ENCODE measurements around the gene MARK3. TPM values are rescaled to one million over a fixed set of nuclear protein-coding genes. Genes with fewer than 3 reads are reported as not detected.

Gene MARK3
- total RNA-seq: 89.6 and 90.6 TPM in 2 replicates

GRCh38 chr14:103385152-103385928 is at the start of gene MARK3:
MARK3 (plus strand) TSS chr14:103385415; CDS start chr14:103386030, 615 bp downstream.
- H3K4me3 Mint-ChIP-seq: peak within 1 kb of the TSS; percentile 99
- peaks cover 4% of the 10 kb centered on the region for H3K36me3 Mint-ChIP-seq (ENCODE audit: low read depth)
- intact Hi-C loops (cut with micrococcal nuclease): loop anchor here (1.0 to 5.0 kb wide), 4 partner anchors 15 to 330 kb away; partner anchors contain the start of genes EIF5, XRCC3 and ZFYVE21
- H3K27ac Mint-ChIP-seq: peak within 1 kb of the TSS; percentile 98
- peaks cover 5% of the 10 kb centered on the region for H3K27me3 Mint-ChIP-seq (ENCODE audit: insufficient read depth)
- no peaks in the 10 kb centered on the region for H3K9me3 Mint-ChIP-seq
- peak; percentile 97 for DNase-seq (ENCODE audit: low spot score)
- H3K4me1 Mint-ChIP-seq (ENCODE audit: low read depth): peaks cover 57% of the 10 kb centered on the region

GRCh38 chr14:103336191-103336590 is 49.0 kb upstream of the MARK3 start:
- intact Hi-C loops (cut with micrococcal nuclease): loop anchor here (5.0 to 10.0 kb wide), 2 partner anchors 166 to 189 kb away; partner anchors contain the start of genes CKB and TRMT61A
- DNase-seq (ENCODE audit: low spot score): no peak
- H3K9me3 Mint-ChIP-seq: no peaks in the 10 kb centered on the region
- H3K27ac Mint-ChIP-seq: peak overlapping the region; percentile 81
- peaks cover 50% of the 10 kb centered on the region for H3K4me1 Mint-ChIP-seq (ENCODE audit: low read depth)
- H3K4me3 Mint-ChIP-seq: peak overlapping the region; percentile 90
- H3K27me3 Mint-ChIP-seq (ENCODE audit: insufficient read depth): peaks cover 3% of the 10 kb centered on the region
- peaks cover 57% of the 10 kb centered on the region for H3K36me3 Mint-ChIP-seq (ENCODE audit: low read depth)

- intact Hi-C loops (cut with micrococcal nuclease): loop anchor here (5.0 to 10.0 kb wide), 2 partner anchors 165 to 187 kb away; partner anchors contain the start of genes CKB and TRMT61A
- DNase-seq (ENCODE audit: low spot score): no peak
- Mint-ChIP-seq H3K27ac (no peak overlapping the region), H3K4me3 (no peak overlapping the region), H3K36me3 (ENCODE audit: low read depth) (peaks cover 67% of the 10 kb centered on the region), H3K27me3 (ENCODE audit: insufficient read depth) (peaks cover 3% of the 10 kb centered on the region), H3K4me1 (ENCODE audit: low read depth) (peaks cover 45% of the 10 kb centered on the region), H3K9me3 (no peaks in the 10 kb centered on the region)
Observed at GRCh38 chr14:103337794-103338193, 47.4 kb upstream of the MARK3 start.

GRCh38 chr14:103339561-103339960 is 45.7 kb upstream of the MARK3 start:
- Mint-ChIP-seq H3K4me3 (no peak overlapping the region), H3K27ac (no peak overlapping the region), H3K4me1 (ENCODE audit: low read depth) (peaks cover 45% of the 10 kb centered on the region), H3K27me3 (ENCODE audit: insufficient read depth) (no peaks in the 10 kb centered on the region), H3K36me3 (ENCODE audit: low read depth) (peaks cover 82% of the 10 kb centered on the region), H3K9me3 (no peaks in the 10 kb centered on the region)
- DNase-seq (ENCODE audit: low spot score): no peak
- intact Hi-C loops (cut with micrococcal nuclease): loop anchor here (5.0 to 10.0 kb wide), 2 partner anchors 163 to 185 kb away; partner anchors contain the start of genes CKB and TRMT61A

GRCh38 chr14:103340480-103341212 is 44.6 kb upstream of the MARK3 start:
- H3K4me1 Mint-ChIP-seq (ENCODE audit: low read depth): peaks cover 39% of the 10 kb centered on the region
- no peak overlapping the region for H3K27ac Mint-ChIP-seq
- peaks cover 79% of the 10 kb centered on the region for H3K36me3 Mint-ChIP-seq (ENCODE audit: low read depth)
- H3K27me3 Mint-ChIP-seq (ENCODE audit: insufficient read depth): no peaks in the 10 kb centered on the region
- intact Hi-C loops (cut with micrococcal nuclease): no loop called here
- no peaks in the 10 kb centered on the region for H3K9me3 Mint-ChIP-seq
- DNase-seq (ENCODE audit: low spot score): no peak
- no peak overlapping the region for H3K4me3 Mint-ChIP-seq

- H3K27ac Mint-ChIP-seq: peak overlapping the region; percentile 9
- no peaks in the 10 kb centered on the region for H3K27me3 Mint-ChIP-seq (ENCODE audit: insufficient read depth)
- H3K4me3 Mint-ChIP-seq: no peak overlapping the region
- intact Hi-C loops (cut with micrococcal nuclease): no loop called here
- H3K36me3 Mint-ChIP-seq (ENCODE audit: low read depth): peaks cover 71% of the 10 kb centered on the region
- no peaks in the 10 kb centered on the region for H3K9me3 Mint-ChIP-seq
- peaks cover 30% of the 10 kb centered on the region for H3K4me1 Mint-ChIP-seq (ENCODE audit: low read depth)
- no peak for DNase-seq (ENCODE audit: low spot score)
Observed at GRCh38 chr14:103341250-103342129, 43.7 kb upstream of the MARK3 start.

GRCh38 chr14:103343164-103343879 is 41.9 kb upstream of the MARK3 start:
- peaks cover 54% of the 10 kb centered on the region for H3K36me3 Mint-ChIP-seq (ENCODE audit: low read depth)
- DNase-seq (ENCODE audit: low spot score): no peak
- H3K4me1 Mint-ChIP-seq (ENCODE audit: low read depth): peaks cover 12% of the 10 kb centered on the region
- intact Hi-C loops (cut with micrococcal nuclease): no loop called here
- no peaks in the 10 kb centered on the region for H3K9me3 Mint-ChIP-seq
- H3K4me3 Mint-ChIP-seq: no peak overlapping the region
- no peaks in the 10 kb centered on the region for H3K27me3 Mint-ChIP-seq (ENCODE audit: insufficient read depth)
- H3K27ac Mint-ChIP-seq: no peak overlapping the region

GRCh38 chr14:103343905-103344797 is 41.1 kb upstream of the MARK3 start:
- Mint-ChIP-seq H3K4me3 (no peak overlapping the region), H3K4me1 (ENCODE audit: low read depth) (peaks cover 7% of the 10 kb centered on the region), H3K9me3 (no peaks in the 10 kb centered on the region), H3K27ac (no peak overlapping the region), H3K27me3 (ENCODE audit: insufficient read depth) (no peaks in the 10 kb centered on the region), H3K36me3 (ENCODE audit: low read depth) (peaks cover 46% of the 10 kb centered on the region)
- intact Hi-C loops (cut with micrococcal nuclease): loop anchor here (1.0 kb wide), 1 partner anchor 9 kb away; no protein-coding TSS in a partner anchor
- DNase-seq (ENCODE audit: low spot score): no peak

GRCh38 chr14:103346286-103346685 is 38.9 kb upstream of the MARK3 start:
- intact Hi-C loops (cut with micrococcal nuclease): no loop called here
- H3K4me3 Mint-ChIP-seq: no peak overlapping the region
- no peaks in the 10 kb centered on the region for H3K27me3 Mint-ChIP-seq (ENCODE audit: insufficient read depth)
- H3K36me3 Mint-ChIP-seq (ENCODE audit: low read depth): peaks cover 30% of the 10 kb centered on the region
- H3K4me1 Mint-ChIP-seq (ENCODE audit: low read depth): no peaks in the 10 kb centered on the region
- no peaks in the 10 kb centered on the region for H3K9me3 Mint-ChIP-seq
- no peak overlapping the region for H3K27ac Mint-ChIP-seq
- DNase-seq (ENCODE audit: low spot score): no peak

GRCh38 chr14:103347091-103347815 is 38.0 kb upstream of the MARK3 start:
- H3K4me3 Mint-ChIP-seq: no peak overlapping the region
- DNase-seq (ENCODE audit: low spot score): no peak
- H3K9me3 Mint-ChIP-seq: no peaks in the 10 kb centered on the region
- peaks cover 21% of the 10 kb centered on the region for H3K36me3 Mint-ChIP-seq (ENCODE audit: low read depth)
- no peak overlapping the region for H3K27ac Mint-ChIP-seq
- intact Hi-C loops (cut with micrococcal nuclease): no loop called here
- no peaks in the 10 kb centered on the region for H3K27me3 Mint-ChIP-seq (ENCODE audit: insufficient read depth)
- no peaks in the 10 kb centered on the region for H3K4me1 Mint-ChIP-seq (ENCODE audit: low read depth)

GRCh38 chr14:103348154-103348553 is 37.1 kb upstream of the MARK3 start:
- DNase-seq (ENCODE audit: low spot score): no peak
- H3K9me3 Mint-ChIP-seq: no peaks in the 10 kb centered on the region
- peaks cover 3% of the 10 kb centered on the region for H3K27me3 Mint-ChIP-seq (ENCODE audit: insufficient read depth)
- no peak overlapping the region for H3K27ac Mint-ChIP-seq
- H3K4me1 Mint-ChIP-seq (ENCODE audit: low read depth): no peaks in the 10 kb centered on the region
- H3K36me3 Mint-ChIP-seq (ENCODE audit: low read depth): peaks cover 17% of the 10 kb centered on the region
- no peak overlapping the region for H3K4me3 Mint-ChIP-seq
- intact Hi-C loops (cut with micrococcal nuclease): no loop called here
